ENCODE results near the gene RPIA. TPM values are rescaled to one million over a fixed set of nuclear protein-coding genes. Genes with fewer than 3 reads are reported as not detected.

RPIA gene
- total RNA-seq, 1 donor from 2014 or later = 10.5 TPM

- intact Hi-C loops (cut with DNase I) = no loop called here
- DNase-seq (ENCODE audit: low spot score) = no peak
Measured at GRCh38 chr2:88680916-88681315, 10.6 kb upstream of the RPIA start.

DNA sequence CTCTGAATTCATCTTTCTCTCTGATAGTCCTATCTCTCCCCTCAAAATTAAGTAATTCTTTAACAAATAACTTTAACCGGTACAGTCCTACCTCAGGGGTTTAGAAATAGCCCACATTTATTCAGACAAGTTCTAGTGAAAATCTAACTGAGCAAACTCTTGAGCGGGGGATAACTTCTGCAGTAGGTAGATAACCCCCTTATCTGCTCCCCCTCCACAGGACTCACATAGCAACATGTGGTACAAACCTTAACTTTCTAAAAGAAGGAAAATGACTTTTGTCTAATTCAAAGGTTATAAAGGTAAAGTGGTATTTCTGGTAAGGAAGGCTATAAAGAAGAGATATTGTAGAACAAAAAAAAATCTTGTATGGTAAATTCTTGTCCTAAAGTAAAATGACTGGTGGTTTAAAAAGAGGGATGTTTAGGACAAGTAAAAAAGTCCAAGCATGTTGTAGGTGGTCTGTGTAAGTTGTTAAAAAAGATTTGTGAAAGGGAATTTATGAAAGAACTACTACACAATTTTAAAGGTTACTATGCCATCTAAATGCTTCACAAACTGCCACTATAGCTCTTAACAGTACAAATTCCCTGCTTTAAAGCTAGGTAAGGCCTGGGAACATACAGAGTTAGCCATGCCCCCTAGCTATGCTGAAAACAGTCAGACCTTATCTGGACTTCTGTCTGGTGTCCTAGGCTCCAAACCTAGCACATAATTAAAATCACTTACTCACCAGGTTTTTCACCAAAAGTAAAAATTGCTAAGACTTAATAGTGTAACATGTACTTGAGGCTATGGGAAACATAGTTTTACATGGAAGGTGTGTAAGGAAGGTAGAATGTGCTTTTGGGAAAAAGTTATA is 8.1 kb upstream of the RPIA start:
- intact Hi-C loops (cut with DNase I) = no loop called here
- no peak for DNase-seq (ENCODE audit: low spot score)

GRCh38 chr2:88684519-88684918 is 7.0 kb upstream of the RPIA start:
- no peak for DNase-seq (ENCODE audit: low spot score)
- intact Hi-C loops (cut with DNase I) = no loop called here

DNA sequence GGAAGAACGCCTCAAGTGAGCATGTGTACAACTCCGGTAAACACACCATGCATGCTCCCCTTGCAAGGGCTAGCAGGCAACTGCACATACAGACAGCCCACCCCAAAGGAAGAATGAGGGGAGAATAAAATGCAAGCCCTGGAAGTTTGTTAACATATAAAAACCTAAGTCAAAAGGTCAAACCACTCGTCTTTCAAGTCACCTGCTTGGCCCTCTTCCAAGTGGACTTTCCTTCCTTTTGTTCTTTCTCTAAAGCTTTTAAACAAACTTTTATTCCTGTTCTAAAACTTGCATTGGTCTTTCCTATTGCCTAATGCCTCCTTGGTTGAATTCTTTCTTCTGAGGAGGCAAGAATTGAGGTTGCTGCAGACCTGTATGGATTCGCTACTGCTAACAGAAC is 5.2 kb upstream of the RPIA start:
- no peak for DNase-seq (ENCODE audit: low spot score)
- intact Hi-C loops (cut with DNase I) = no loop called here

GRCh38 chr2:88687384-88687783 is 4.1 kb upstream of the RPIA start:
- DNase-seq (ENCODE audit: low spot score) = no peak
- intact Hi-C loops (cut with DNase I) = no loop called here

GRCh38 chr2:88690591-88691338 is 708 bp upstream of the RPIA start:
- DNase-seq (ENCODE audit: low spot score) = no peak
- intact Hi-C loops (cut with DNase I) = loop anchor here (5.0 kb wide), 1 partner anchor 47 kb away; no protein-coding TSS in a partner anchor

- DNase-seq (ENCODE audit: low spot score) = no peak
- intact Hi-C loops (cut with DNase I) = loop anchor here (5.0 kb wide), 1 partner anchor 45 kb away; no protein-coding TSS in a partner anchor
Measured at GRCh38 chr2:88692187-88692586, 714 bp downstream of the RPIA start.

DNA sequence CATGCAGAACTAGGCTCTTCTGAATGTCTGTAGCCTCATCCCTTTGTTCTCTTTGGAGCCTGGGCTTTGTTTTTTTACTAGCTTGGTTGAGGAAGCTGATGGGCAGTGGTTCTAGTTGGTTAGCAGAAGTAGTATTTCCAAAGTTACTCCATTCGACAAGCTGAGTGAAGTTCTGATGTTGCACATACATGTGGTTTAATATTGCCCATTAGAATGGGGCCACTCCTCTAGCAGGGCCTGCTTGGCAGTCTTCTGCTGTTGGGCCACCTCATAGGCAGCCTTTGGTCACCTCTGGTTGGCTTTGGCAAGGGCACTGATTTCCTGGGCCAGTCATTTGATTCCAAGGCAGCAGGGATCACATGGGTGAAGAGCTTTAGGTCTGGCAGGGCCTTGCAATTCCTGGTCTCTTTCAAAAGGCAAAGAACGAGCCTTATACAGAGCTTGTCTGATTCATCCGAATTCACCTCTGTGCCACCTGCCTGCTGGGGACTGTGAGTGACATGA is 2.5 kb downstream of the RPIA start:
- no peak for DNase-seq (ENCODE audit: low spot score)
- intact Hi-C loops (cut with DNase I) = loop anchor here (5.0 kb wide), 1 partner anchor 43 kb away; no protein-coding TSS in a partner anchor

DNA sequence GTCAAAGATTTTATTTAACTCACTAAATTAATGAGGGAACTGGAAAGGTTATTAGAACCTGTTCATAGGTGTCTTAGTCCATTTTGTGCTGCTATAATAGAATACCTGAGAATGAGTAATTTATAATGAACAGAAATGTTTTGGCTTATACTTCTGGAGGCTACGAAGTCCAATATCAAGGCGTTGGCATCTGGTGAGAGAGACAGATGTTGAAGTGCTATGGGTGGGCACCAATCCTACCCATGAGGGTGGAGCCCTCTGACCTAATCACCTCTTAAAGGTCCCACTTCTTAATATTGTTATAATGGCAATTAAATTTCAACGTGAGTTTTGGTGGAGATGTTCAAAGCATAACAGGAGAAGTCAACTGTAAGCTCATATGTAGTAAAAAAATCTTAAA is 5.1 kb downstream of the RPIA start:
- intact Hi-C loops (cut with DNase I) = no loop called here
- no peak for DNase-seq (ENCODE audit: low spot score)

DNA sequence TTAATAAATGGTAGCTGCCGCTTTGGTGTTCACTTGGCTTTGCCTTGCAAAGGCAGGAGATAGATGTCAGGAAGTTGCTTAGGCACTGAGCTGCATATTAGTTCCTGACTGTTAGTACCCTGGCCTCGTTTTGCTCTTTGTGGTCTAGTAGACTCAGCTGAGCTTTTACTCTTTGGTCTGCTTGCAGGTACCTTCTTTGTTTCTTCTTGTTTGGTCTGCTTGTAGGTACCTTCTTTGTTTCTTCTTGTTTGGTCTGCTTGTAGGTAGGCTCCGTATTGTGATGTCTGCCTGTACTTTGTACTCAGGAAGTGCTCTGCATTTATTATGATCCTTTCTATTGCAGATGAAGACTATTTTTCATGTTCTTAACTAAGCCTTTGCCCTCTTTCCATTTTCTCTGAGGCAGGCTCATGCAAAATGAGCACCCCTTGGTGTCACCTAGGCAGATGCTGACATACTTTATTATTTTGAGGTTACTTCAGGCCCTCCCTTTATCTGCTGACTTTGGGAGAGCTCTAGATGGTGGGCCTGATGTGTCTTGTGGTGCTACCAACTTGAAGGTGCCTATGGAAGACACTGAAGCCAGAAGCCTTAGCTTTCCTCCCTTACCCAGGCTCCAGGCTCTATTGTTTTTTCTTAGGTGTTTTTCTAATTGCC is 6.0 kb downstream of the RPIA start:
- intact Hi-C loops (cut with DNase I) = no loop called here
- no peak for DNase-seq (ENCODE audit: low spot score)

DNA sequence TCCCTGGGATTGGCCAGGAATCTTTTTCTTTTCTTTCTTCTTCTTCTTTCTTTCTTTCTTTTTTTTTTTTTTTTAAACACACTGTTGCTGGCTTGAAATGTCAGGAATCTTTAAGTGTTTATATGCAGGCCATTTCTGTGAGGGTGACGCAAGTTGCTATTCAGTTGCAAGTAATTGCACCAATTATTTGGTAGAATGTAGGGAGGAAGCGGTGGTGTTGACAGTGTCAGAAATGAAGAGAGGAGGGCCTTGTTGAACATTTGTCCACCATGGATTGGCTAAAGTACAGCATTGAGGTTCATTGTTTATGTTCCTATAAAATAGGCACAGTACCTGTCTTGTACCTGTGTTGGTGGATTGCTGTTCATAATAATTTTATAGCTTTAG is 6.5 kb downstream of the RPIA start:
- intact Hi-C loops (cut with DNase I) = no loop called here

GRCh38 chr2:88698498-88699233 is 7.2 kb downstream of the RPIA start:
- no peak for DNase-seq (ENCODE audit: low spot score)
- intact Hi-C loops (cut with DNase I) = no loop called here

More for the DNA sequence above, 6.5 kb downstream of the RPIA start:
- no peak for DNase-seq (ENCODE audit: low spot score)

DNA sequence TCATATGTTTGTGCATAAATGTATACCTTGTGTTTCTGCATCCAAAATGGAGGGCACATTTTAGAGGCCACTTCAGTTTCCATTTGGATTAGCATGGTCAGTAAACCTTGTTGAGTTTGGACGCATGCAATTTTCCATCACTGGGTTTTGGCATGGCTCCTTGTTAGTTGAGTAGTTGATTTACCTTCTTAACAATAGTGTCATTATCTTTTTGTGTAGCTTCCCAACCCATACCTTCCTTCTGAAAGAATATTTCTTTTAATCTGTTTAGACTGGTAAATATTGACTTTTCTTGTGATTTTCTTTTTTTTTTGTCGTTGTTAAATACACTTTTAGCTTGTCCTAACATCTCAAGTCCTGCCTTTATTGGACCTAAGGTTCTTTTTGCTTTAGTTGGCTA is 15.5 kb downstream of the RPIA start:
- intact Hi-C loops (cut with DNase I) = no loop called here
- DNase-seq (ENCODE audit: low spot score) = no peak

GRCh38 chr2:88709181-88709631 is 17.7 kb downstream of the RPIA start:
- intact Hi-C loops (cut with DNase I) = no loop called here
- no peak for DNase-seq (ENCODE audit: low spot score)

- intact Hi-C loops (cut with DNase I) = no loop called here
- no peak for DNase-seq (ENCODE audit: low spot score)
Measured at GRCh38 chr2:88711289-88711688, 19.8 kb downstream of the RPIA start.

GRCh38 chr2:88711897-88712296 is 20.4 kb downstream of the RPIA start:
- no peak for DNase-seq (ENCODE audit: low spot score)
- intact Hi-C loops (cut with DNase I) = no loop called here

DNA sequence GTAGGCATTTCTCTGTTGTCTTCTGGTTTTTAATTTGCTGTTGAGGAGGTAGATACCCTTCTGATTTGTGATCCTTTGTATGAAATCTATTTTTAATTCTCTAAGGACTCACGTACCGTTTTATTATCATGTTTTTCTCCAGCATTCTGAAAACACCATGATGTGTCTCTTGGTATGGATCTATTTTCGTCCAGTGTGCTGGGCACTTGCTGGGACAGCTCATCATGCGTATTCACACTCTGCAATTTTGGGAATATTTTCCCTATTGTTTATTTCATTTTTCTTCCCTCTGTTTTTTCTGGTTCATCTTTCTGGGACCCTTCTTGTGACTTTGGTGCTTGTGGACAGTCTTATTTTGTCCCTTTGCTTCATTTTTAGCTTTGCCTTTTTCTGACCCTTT is 21.9 kb downstream of the RPIA start:
- intact Hi-C loops (cut with DNase I) = no loop called here
- DNase-seq (ENCODE audit: low spot score) = no peak

DNA sequence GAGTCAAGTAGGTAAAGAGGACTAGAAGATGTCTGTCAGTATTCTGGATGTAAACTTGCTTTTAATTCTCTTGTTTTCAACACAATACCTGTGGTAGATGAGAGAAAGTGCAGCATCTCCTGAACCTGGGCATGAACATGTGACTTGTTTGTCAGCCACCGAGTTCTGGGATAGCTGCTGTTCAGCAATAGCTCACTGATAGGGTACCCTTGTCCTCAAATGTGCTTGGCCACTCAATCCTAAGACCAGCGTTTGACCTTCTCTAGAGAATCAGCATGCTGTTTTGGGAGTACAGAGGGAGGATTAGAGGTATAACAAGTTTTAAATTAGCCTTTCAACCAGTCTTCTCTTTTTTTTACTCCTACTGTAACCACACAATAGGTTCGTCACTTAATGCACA is 23.2 kb downstream of the RPIA start:
- no peak for DNase-seq (ENCODE audit: low spot score)
- intact Hi-C loops (cut with DNase I) = no loop called here

DNA sequence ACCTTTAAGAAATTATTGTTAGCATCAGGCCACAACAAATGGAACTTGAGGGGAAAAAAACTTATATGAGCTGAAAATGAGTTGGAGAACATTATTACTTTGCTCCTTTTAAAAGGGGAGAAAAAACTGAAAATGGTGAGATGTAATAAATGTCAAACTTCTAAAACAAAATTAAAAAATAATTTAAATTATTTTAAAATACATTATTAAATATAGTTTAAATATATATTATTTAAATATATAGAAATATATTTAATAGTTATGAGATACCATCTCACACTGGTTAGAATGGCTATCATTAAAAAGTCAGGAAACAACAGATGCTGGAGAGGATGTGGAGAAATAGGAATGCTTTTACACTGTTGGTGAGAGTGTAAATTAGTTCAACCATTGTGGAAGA is 28.9 kb downstream of the RPIA start:
- no peak for DNase-seq (ENCODE audit: low spot score)
- intact Hi-C loops (cut with DNase I) = no loop called here

Data from cardiac septum (tissue), 1 donor.